Measurements from ENCODE around the gene TRIP13. TPM values are rescaled to one million over a fixed set of nuclear protein-coding genes. Genes with fewer than 3 reads are reported as not detected.

TRIP13 gene
- total and polyA plus RNA-seq, 2 of the 13 experiments (the other 11 are each of a cell fraction or from before 2014, with no cell fraction given), result 13.5 to 33.0 TPM

- TF ChIP-seq CBFB (CRISPR knock-in tag; IDR thresholded peaks at IDR 0.05) (peak; percentile 93), ZNF768 (CRISPR knock-in tag; IDR thresholded peaks at IDR 0.05) (no peak), FOXA1 (IDR thresholded peaks at IDR 0.05) (0 out of 2 replicates have a peak, but pooled peaks have one; percentile 53), FOXA1 (CRISPR knock-in tag; IDR thresholded peaks at IDR 0.05) (peak; percentile 96), SRY (CRISPR knock-in tag; IDR thresholded peaks at IDR 0.05) (no peak), ZNF772 (CRISPR knock-in tag; IDR thresholded peaks at IDR 0.05) (no peak), KMT2B (CRISPR knock-in tag; IDR thresholded peaks at IDR 0.05) (peak; percentile 37; the same call in 1 of the 2 replicates), HNF4G (IDR thresholded peaks at IDR 0.05; ENCODE audit: borderline replicate concordance, low read depth, low read length) (peak; percentile 14; the same call in 1 of the 2 replicates), HNF4G (CRISPR knock-in tag; IDR thresholded peaks at IDR 0.05; ENCODE audit: borderline replicate concordance, low read depth) (no peak), GATAD1 (CRISPR knock-in tag; IDR thresholded peaks at IDR 0.05) (peak; percentile 38; the same call in 1 of the 2 replicates), ZNF501 (CRISPR knock-in tag; IDR thresholded peaks at IDR 0.05) (no peak), ARNT (IDR thresholded peaks at IDR 0.05) (no peak), MTF2 (CRISPR knock-in tag; IDR thresholded peaks at IDR 0.05; ENCODE audit: borderline replicate concordance) (no peak), REST (IDR thresholded peaks at IDR 0.05; ENCODE audit: borderline replicate concordance in 1 of 2, low read depth in 1 of 2, low read length in 2 of 2) (peak in 1 of 2 experiments; percentile 69; a peak in 1 of 4 replicates), SMAD3 (CRISPR knock-in tag; IDR thresholded peaks at IDR 0.05) (no peak), ZNF496 (CRISPR knock-in tag; IDR thresholded peaks at IDR 0.05; ENCODE audit: insufficient replicate concordance) (no peak), ZIK1 (CRISPR knock-in tag; IDR thresholded peaks at IDR 0.05; ENCODE audit: borderline replicate concordance, low read depth) (no peak), ZNF253 (CRISPR knock-in tag; IDR thresholded peaks at IDR 0.05; ENCODE audit: borderline replicate concordance) (no peak), ZBTB38 (CRISPR knock-in tag; IDR thresholded peaks at IDR 0.05) (no peak), PRDM15 (CRISPR knock-in tag; IDR thresholded peaks at IDR 0.05) (no peak), ZNF773 (CRISPR knock-in tag; IDR thresholded peaks at IDR 0.05; ENCODE audit: borderline replicate concordance) (no peak), ZNF7 (CRISPR knock-in tag; IDR thresholded peaks at IDR 0.05) (no peak), SPEN (CRISPR knock-in tag; IDR thresholded peaks at IDR 0.05; ENCODE audit: low read depth) (no peak), ZNF143 (CRISPR knock-in tag; IDR thresholded peaks at IDR 0.05) (no peak), ZNF781 (CRISPR knock-in tag; IDR thresholded peaks at IDR 0.05; ENCODE audit: borderline replicate concordance, not compliant biosample characterization) (no peak)
Measured at GRCh38 chr5:919356-920000, 26.8 kb downstream of the TRIP13 start (continued).

All from HepG2 (cell line).